GM10248 (cell line): ENCODE data around the gene MARF1.
A peak's percentile ranks its signal among the peaks of the same experiment; 100 is the strongest.
"Not testable (repeated sequence)": the region's sequence is repeated elsewhere in the genome, so short reads cannot be mapped to it uniquely, and the experiment has no call there.

ENCODE experiments used
- CTCF ChIA-PET: fragments of 300-600 bp; sonication (Branson Sonifier 250); formaldehyde crosslinking; extraction: SDS; loops from one replicate; lab custom pipeline; 2021; ENCODE audit warnings: antibody characterized with exemption; lab: Yijun Ruan, JAX
- POLR2A ChIA-PET: fragments of 350-650 bp; sonication (Branson Sonifier 250); formaldehyde crosslinking; extraction: SDS; loops from one replicate; lab custom pipeline; 2020; ENCODE audit warnings: antibody characterized with exemption; lab: Yijun Ruan, JAX
- DNase-seq: peaks from one replicate; pipeline ENCODE4 v3.0.0; 2012; ENCODE audit errors: extremely low spot score
- TF ChIP-seq, protein P1 (sequence below): IDR thresholded peaks from 2 replicates; pipeline ENCODE4 v1.5.1; 2012; ENCODE audit warnings: mild to moderate bottlenecking, low read depth; ENCODE audit errors: extremely low read depth, missing control alignments, control extremely low read depth

Gene MARF1

GRCh38 chr16:15654591-15654990 lies 11.6 kb upstream of the MARF1 start:
- TF ChIP-seq, protein P1, sequence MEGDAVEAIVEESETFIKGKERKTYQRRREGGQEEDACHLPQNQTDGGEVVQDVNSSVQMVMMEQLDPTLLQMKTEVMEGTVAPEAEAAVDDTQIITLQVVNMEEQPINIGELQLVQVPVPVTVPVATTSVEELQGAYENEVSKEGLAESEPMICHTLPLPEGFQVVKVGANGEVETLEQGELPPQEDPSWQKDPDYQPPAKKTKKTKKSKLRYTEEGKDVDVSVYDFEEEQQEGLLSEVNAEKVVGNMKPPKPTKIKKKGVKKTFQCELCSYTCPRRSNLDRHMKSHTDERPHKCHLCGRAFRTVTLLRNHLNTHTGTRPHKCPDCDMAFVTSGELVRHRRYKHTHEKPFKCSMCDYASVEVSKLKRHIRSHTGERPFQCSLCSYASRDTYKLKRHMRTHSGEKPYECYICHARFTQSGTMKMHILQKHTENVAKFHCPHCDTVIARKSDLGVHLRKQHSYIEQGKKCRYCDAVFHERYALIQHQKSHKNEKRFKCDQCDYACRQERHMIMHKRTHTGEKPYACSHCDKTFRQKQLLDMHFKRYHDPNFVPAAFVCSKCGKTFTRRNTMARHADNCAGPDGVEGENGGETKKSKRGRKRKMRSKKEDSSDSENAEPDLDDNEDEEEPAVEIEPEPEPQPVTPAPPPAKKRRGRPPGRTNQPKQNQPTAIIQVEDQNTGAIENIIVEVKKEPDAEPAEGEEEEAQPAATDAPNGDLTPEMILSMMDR: no peak
- no peak for DNase-seq
- POLR2A ChIA-PET: interaction anchor here (0.7 kb wide), 1 partner anchor 294 kb away, joined by 5 read pairs; no protein-coding TSS in a partner anchor
- CTCF ChIA-PET: interaction anchor here (3.0 kb wide), 1 partner anchor 12 kb away, joined by 21 read pairs; the partner anchor contains the start of gene MARF1

DNA sequence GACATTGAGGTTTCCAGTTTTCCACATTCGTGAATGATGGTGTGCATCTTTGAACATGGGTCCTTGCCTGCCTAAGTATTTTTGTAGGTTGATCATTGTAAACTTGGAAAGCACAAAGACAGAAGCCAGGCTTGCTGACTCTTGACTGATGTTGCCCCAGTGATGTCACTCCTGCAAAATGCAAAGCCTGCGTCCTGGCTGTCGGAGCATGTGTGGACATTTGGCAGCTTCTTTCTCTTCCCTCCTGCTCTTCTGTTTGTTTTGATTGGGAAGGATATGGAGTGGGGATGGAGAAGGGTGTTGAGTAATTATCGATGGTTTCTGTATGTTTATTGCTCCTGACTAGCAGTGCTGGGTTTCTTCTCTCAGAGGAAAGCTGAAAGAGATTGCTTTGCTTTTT lies 10.3 kb upstream of the MARF1 start:
- ChIA-PET CTCF (interaction anchor here (3.0 kb wide), 1 partner anchor 10 kb away, joined by 21 read pairs; the partner anchor contains the start of gene MARF1), POLR2A (no interaction called here)
- no peak for DNase-seq
- TF ChIP-seq, protein P1: no peak

GRCh38 chr16:15652293-15653001 lies 9.5 kb upstream of the MARF1 start:
- no peak for DNase-seq
- POLR2A ChIA-PET: no interaction called here

DNA sequence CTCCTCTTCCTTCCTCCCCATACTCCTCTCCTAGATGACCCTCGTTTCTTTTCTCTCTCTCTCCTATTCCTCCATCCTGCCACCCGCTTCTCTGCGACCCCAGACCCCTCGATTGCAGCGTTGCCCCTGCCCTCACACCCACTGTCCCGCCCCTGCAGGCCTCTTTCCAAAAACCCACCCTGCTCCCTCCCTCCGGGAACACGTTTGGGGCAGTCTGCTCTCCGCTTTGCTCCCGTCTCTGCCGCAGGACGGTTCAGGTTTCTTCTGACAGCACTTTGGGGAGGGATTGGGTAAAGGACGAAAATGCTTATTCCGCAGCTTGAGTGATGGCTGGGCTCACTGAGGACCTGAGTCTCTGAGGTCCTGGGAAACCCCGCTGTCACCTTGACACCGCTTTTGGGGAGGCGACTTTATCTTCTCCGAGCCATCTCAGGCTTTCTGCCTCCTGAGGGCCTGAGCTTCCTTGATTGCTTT lies 7.8 kb upstream of the MARF1 start:
- ChIA-PET POLR2A (no interaction called here), CTCF (interaction anchor here (1.1 to 1.6 kb wide), 2 partner anchors 11 to 16 kb away, joined by 3 to 5 read pairs; no protein-coding TSS in a partner anchor)
- TF ChIP-seq, protein P1: no peak
- peak; percentile 68 for DNase-seq

More at GRCh38 chr16:15652293-15653001, 9.5 kb upstream of the MARF1 start:
- CTCF ChIA-PET: interaction anchor here (3.0 kb wide), 1 partner anchor 9 kb away, joined by 21 read pairs; the partner anchor contains the start of gene MARF1
- TF ChIP-seq, protein P1: no peak

- POLR2A ChIA-PET: no interaction called here
- TF ChIP-seq, protein P1: no peak
- DNase-seq: peak; percentile 95
- CTCF ChIA-PET: interaction anchor here (1.1 to 1.6 kb wide), 2 partner anchors 12 to 16 kb away, joined by 3 to 5 read pairs; no protein-coding TSS in a partner anchor
Observed at GRCh38 chr16:15650019-15650697, 7.2 kb upstream of the MARF1 start, which contains the start of gene NDE1. TSS of gene NDE1 (plus strand) at chr16:15650245. CDS start at chr16:15664779, 14,534 bp downstream.

DNA sequence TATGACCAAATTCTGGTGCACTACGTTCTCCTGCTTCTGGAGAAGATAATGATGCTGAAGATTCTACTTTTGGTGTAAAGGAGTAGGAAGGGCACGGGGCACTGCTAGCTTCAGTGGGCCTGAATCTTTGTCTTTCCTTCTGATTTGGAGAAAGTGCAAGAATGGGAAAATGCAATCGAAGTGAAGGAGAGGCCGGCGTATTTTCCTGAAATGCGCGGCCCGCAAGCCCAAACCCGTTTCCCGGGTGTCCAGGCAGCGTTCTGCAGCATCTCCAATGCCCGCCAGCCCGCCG lies 6.7 kb upstream of the MARF1 start:
- TF ChIP-seq, protein P1: no peak
- POLR2A ChIA-PET: no interaction called here
- DNase-seq: no peak
- CTCF ChIA-PET: no interaction called here

DNA sequence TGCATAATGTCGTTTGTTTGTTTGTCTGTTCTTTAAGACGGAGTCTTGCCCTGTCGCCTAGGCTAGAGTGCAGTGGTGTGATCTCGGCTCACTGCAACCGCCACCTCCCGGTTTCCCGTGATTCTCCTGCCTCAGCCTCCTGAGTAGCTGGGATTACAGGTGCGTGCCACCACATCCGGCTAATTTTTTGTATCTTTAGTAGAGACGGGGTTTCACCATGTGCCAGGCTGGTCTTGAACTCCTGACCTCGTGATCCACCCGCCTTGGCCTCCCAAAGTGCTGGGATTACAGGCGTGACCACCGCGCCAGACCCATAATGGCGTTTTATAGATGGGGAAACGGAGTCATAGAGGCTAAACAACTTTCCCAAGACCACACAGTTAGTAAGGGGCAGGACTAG lies 6.4 kb upstream of the MARF1 start:
- CTCF ChIA-PET: not testable (repeated sequence)

More for the DNA sequence above, 6.4 kb upstream of the MARF1 start:
- POLR2A ChIA-PET, DNase-seq: not testable (repeated sequence)
